NCI-H1105 (cell line): ENCODE results near the gene ARRB1.
"Not testable (repeated sequence)": the region's sequence is repeated elsewhere in the genome, so short reads cannot be mapped to it uniquely, and the experiment has no call there.

Experiments
- DNase-seq: peaks from one replicate; lab custom pipeline; 2025; lab: John Stamatoyannopoulos, UW

ARRB1 gene

DNA sequence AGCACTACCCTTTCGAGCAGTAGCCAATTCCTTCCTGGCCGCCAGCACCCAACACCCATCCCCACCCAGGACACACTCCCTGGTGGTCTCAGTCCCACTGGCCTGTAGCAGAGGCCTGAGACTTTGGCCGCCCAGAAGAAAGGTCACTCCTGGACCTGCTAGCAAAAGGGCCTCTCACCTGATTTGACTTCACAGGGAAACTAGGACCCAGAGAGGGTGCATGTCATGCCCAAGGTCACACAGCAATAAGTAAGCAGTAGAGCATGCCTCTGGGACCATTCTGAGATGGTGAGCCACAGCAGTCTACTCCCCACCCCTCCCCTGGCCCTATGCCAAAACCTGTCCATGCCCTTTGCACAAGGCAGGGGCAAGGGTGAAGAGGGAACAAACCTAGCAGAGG, 7.3 kb downstream of the ARRB1 start:
- DNase-seq: no peak

DNA sequence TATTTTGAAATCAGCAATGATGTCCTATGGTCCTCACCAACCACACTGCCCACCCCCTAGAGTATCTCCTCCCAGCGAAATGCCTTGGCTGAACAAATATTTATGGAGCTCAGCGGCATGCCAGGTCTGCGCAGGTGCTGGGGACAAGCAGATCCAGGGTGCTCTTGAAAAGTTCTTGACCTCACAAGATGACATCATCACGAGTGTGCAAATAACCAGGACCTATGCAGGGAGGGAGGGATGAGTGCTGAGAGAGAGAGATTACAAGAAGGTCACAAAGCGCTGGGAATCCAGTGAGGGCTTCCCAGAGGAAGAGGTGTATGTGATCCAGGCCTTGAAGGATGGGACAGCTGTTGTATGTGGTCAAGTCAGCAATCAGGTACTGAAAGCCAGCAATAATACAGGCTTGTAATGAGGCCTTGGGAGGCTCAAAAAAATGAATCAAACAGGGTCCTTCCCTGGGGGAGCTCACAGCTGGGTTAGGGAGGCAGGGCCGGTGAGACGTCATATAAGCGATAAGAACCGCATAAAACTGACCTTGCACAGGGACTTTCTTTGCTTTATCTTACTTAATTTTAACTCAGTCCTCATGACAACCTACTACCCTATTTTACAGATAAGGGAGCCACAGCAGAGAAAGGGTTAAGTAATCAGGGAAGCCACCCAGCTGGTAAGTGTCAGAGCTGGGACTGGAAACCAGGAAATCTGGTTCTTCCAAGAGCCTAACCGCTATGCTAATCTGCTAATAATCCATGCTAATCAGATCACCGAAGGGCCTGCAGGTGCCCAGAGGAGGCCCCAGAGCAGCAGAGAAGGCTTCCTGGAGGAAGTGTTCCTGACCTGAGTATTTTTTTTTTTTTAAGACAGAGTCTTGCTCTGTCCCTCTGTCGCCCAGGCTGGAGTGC, 8.2 kb downstream of the ARRB1 start:
- DNase-seq: no peak

DNA sequence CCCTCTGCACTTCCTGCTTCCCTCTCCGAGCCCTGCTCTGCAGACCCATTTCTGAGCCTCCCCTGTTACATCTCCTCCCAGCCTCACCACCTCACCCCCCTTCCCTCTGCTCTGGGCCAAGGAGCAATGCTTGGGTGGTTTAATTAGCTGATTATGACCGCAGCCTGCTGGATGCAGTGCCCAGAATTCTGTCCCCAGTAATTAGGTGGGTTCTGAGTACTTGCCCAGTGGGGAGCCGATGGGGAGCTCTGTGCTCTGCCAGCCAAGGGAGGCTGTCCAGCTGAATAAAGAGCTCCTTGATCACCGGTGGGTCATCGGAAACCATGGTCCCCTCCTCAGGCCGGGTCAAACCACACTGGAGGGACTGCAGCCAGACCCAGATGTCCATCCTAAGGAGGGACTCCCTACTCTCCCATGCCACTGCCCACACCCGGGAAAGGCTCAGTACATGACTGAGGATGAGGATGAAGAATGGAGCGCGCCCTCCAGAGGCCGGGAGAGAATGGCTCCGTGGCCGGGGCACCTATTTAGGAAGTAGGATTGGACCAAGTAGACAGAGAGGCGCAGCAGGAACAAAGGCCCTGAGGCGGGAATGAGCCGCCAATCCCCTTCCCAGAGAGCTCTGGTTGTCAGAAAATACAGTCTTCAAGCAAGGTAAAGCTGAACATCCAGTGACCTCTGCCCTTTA, 9.1 kb downstream of the ARRB1 start:
- no peak for DNase-seq

DNA sequence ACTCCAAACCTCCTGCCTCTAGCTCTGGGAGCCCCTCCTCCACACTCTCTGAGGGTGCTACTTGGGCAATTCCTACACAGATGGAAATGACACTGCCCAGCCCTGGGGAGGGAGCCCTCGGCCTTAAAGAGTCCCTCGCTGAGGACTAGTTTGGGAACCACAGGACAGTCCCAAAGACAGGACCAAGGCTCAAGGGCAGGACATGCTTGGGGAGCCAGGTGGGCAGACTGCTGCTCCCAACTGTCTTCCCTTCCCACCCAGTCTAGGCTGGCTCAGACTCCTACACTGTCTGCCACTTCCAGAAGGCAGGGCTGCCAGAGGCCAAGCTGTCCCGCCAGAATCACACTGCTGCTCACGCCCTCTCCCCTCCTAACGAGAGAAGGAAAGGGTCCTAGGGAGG, 9.8 kb downstream of the ARRB1 start:
- no peak for DNase-seq

DNA sequence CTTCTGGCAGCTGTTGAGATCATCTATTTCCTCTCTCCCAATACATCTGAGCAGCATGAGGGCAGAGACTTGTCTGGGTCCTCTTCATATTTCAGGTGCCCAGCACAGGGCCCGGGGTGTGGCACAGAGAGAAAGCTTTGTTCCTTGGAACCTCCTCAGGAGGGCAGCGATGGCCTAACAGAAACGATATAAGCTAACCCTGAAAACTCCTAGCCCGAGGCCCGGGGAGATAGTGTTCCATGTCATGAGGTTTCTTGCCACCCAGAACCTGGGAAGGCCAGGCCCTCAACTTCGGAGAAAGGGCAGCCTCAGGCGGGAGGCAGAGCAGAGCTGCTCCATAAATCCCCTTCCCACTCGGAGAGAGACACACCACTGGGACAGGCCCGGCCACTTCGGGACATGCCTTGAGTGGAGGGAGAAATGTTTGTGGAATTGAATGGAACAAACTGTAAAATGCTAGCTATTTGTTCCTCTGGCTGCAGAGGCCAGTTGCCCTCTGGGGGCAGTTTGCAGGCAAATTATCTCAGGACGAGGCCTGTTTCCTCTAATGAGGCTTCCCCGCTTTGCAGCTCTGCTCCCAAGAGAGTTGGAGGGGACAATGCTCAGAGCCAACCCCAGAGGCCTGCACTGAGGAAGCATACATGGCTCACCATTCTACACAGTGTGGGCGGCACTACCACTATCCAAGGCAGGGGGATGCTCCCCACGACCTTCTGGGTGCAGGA, 11.6 kb downstream of the ARRB1 start:
- DNase-seq: no peak

DNA sequence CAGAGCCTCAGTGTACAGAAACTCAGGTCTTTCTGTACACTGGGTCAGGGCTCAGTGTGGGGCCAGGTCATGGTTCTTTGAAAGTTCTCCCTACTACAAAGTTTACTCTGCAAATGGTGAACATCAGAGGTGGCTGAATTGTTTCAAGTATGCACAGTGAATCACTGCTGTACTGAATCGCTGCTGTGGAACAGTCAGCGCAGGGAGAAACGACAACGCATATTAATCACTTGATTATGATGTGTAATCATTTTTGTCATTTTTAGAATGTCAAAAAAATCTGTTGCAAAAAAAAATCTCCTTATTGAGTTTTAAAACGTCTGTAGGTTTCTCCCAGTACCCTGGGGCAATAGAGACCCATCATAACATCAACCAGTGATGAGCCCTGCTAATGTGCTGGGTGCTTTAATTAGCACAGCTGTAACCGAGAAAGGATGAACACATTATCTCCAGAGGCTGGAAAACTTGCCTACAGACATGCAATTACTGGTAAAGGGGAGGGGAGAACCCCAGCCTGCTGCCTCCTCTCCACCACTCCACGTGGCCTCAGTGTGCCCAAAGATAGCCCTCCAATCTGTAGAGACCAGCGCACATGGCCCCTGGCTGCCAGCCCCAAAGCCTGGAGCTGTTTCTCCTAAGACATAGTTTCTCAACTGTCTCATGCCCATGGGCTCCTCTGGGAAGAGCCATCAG, 12.8 kb downstream of the ARRB1 start:
- no peak for DNase-seq

DNA sequence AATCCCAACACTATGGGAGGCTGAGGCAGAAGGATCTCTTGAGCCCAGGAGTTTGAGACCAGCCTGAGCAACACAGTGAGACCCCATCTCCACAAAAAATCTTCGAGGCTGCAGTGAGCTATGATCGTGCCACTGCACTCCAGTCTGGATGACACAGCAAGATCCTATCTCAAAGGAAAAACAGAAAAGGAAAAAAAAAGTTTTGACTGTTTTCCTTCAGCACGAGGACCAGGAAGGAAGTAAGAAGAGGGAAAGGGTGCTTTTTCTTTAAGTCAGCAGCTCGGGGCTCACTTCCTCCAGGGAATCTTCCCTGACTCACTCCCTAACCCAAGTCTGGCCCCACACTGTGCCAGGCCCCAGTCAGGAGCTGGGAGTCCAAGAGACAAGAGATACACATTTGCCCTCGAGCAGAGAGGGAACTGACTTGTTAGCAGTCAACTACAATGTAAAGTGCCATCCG, 14.2 kb downstream of the ARRB1 start:
- no peak for DNase-seq

DNA sequence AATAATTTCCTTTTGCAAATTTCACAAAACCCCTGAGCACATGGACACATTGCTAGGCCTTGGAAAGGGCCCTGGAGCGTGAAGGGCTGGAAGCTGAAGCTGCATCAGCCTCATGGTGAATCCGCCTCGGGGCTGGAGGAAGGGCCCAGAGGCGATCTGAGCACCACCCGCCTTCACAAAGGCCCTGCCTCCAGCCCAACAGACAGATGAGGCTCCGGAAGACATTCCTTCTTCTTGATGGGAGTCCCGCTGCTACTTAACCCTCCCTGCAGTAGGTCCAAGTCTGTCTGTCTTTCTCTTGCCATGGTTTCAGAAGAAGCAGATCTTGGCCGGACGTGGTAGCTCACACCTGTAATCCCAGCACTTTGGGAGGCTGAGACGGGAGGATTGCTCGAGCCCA, 16.5 kb downstream of the ARRB1 start:
- DNase-seq: no peak

DNA sequence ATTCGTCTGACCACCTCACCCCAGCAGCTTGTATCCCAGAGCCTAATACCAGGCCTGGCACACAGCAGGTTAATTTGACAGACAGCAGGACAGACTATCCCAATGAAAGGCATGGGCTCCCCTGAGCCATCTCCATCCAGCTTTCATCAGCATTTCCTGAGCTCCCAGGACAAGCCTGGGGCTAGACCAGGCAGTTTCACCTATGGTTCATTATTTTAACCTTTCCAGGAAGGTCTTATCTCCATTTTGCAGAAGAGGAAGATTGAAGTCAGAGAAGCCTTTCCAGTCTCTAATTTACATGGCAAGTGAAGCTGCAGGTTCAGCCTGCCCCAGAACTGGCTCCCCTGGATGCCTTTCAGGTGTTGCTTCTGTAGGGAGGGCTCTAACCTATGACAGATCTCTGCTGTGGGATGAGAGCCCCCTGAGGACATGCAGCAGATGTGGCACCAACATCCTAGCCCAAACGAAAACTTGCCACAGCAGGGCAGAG, 17.0 kb downstream of the ARRB1 start:
- no peak for DNase-seq

DNA sequence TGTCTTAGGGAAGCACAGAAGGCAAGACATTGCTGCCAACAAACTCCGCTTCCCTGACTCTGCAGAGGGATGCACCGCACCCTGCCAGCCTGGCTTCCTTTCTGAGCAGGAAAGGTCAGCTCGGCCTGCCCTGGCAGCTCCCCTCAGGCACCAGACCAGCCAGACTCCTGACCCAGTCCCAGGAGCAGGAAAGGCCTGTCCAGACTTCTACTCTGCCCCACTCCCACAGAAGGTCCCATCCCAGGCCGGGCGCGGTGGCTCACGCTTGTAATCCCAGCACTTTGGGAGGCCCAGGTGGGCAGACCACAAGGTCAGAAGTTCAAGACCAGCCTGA, 17.7 kb downstream of the ARRB1 start:
- DNase-seq: no peak

DNA sequence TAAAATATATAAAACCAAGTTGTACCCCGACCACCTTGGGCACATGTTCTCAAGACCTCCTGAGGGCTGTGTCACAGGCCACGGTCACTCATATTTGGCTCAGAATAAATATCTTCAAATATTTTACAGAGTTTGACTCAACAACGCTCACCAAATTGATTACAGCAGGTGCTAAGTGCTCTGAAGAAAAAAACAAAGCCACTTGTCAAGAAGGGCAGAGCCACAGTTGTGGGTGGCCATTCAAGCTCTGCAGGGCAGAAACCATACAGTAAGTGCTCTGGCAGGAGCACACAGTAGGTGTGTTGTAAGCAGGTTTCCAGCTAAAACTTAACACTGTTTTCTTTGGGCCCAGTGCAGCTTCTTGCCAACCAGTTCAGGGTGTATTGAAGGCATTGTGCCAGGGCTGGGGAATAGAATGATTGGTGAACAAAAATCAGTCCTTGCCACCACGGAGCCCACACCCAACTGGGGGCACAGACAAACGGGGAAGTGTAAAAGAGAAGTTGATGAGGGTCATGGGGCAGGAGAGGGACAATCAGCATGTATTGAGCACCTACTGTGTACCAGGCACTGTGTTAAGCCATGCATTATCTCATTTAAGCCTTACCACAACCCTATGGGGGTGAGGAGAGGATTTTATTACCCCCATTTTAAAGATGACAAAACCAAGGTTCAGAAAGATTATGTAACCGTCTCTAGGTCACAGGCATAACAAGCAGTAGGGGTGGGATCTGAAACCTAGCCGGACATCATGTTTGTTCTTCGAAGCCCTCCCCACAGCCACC, 18.2 kb downstream of the ARRB1 start:
- no peak for DNase-seq

DNA sequence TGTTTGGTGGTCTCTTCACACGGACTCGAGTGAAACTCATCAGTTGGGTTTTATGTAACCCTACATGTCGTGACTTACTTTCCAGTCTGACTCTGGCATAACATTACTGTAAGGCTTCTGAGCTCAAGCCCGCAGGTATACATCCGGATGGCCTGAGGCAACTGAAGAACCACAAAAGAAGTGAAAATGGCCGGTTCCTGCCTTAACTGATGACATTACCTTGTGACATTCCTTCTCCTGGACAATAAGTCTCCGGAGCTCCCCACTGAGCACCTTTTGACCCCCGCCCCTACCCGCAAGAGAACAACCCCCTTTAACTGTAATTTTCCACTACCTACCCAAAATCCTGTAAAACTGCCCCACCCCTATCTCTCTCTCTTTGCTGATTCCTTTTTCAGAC, 19.7 kb downstream of the ARRB1 start:
- DNase-seq: not testable (repeated sequence)

DNA sequence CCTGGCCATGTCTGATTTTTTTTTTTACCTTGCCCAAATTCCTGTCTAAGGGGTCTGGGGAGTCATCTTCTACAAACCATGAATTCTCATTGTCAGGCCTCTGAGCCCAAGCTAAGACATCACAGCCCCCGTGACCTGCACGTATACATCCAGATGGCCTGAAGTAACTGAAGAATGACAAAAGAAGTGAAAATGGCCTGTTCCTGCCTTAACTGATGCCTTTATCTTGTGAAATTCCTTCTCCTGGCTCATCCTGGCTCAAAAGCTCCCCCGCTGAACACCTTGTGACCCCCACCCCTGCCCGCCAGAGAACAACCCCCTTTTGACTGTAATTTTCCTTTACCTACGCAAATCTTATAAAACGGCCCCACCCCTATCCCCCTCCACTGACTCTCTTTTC, 20.2 kb downstream of the ARRB1 start:
- DNase-seq: not testable (repeated sequence)

DNA sequence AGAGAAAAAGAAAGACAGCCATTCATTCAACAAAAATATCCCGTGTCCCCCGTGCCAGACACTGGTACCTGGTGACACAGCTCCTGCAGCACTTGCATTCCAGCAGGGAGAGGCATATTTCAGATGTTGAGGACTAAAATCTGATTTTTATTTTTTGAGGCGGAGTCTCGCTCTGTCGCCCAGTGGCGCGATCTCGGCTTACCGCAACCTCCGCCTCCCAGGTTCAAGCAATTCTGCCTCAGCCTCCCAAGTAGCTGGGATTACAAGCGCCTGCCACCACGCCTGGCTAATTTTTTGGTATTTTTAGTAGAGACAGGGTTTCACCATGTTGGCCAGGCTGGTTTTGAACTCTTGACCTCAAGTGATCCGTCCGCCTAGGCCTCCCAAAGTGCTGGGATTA, 20.6 kb downstream of the ARRB1 start:
- not testable (repeated sequence) for DNase-seq

DNA sequence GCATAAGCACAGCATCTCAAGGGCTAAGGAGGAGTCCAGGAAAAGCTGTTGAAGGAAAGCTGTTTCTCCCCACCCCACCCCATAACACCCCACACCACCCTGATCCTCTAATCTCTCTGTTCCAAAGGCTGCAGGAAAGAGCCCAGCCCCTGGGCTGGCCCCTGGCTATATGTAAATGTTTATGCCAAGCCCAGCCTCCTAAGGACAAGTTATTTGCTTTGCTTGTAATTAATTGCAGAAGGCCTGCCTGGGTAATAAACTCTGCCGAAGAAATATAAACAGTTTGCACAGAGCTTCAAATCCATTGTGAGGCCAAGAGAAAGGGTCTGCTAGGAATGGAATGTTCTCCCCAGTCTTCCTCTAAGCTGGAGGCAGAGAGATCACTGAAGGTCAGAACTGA, 21.2 kb downstream of the ARRB1 start:
- no peak for DNase-seq

DNA sequence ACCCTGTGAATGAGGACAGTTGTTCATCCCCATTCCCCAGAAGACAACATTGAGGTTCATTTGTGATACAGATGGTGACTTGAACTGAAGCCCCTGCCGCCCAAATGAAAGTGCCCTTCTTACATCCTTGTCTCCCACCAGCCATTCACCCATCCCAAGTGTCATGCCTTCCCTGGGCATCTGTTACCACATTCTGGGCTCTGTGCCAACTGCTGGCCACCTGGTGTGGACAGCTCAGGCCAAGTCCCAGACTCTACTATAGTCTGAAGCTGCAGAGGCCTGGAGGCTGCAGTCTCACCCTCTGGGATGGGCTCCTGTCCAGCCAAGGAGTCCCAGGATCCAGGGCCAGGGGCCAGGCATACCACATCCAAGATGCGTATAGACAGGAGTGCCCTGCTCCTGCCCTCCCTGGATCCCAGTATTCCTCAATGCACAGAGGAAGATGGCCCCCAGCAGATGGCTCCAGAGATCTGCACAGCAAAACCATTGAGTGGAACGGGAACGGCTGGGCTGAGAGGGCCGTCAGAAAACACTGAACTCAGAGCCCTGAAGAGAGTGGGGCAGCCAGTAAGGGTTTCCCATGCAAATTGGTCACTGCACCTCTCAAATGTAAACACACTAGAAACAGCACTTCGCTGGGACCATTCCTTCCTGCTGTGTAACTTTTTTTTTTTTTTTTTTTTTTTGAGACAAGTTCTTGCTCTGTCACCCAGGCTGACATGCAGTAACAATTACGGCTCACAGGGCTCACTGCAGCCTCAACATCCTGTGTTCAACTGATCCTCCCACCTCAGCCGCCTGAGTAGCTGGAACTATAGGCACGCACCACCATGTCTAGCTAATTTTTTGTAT, 22.8 kb downstream of the ARRB1 start:
- DNase-seq: peak; percentile 35

DNA sequence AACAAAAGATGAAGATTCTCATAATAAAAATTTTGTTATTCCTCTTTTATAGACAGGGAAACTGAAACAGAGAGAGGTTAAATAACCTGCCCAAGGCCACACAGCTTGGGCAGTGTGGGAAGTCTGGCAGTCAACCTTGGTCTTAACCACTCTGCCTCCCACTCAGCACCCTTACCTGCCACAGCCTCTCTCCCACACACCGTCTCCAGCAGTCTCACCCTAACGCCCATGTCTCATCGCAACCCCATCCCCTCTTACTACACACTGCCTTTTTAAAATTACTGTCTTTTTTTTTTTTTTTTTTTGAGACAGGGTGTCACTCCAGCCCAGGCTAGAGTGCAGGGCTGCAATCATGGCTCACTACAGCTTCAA, 25.0 kb downstream of the ARRB1 start:
- DNase-seq: no peak

DNA sequence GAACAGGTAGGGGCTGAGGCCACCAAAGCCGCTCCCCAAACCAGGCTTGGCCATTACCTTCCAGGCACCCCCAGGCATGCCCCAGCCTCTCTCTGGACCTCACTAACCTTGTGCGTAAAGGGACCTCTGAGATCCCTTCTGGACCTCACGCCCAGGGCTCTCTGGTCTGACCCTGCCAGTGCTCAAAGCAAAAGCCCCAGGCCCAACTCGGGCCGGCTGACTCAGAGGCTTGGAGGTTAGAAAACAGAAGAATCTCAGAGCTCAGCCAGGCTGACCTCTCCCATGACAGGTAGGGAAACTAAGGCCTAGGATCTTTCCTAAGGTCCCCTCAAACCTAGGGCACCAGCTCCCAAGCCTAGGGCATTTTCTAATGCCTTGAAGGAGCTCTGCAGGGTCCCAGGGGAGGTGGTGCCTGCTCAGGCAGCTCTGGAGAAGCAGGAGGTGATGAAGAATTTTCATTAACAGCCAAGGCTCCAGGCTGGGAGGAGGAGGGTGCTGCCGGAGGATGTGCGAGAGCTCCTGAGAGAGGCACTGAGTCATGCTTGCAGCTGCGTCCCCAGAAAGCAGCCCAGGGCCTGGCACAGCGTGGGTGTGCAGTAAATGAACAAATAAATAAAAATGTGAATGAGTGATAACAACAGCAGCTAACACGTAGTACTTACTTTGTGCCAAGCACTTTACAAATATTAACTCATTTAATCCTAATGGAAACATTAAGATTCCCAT, 25.6 kb downstream of the ARRB1 start:
- DNase-seq: no peak

DNA sequence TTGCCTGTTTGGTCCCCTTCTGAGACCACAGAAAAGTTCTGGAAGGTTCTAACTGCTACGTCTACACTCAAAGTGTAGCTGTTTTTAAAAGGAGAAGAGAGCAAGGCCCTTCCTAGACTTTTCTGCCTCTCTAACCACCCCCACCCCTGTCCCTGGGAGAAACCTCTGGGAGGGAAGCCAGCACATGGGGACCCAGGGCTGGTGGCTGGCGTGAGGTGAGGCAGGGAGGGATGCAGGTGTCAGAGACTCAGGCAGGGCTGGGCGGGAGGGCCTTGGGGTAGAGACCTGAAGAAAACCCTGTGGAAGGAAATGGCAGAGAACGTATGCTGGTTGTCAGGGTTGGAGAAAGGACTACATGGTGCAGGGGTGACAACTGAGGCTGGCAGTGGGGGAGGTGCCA, 26.7 kb downstream of the ARRB1 start:
- DNase-seq: no peak

DNA sequence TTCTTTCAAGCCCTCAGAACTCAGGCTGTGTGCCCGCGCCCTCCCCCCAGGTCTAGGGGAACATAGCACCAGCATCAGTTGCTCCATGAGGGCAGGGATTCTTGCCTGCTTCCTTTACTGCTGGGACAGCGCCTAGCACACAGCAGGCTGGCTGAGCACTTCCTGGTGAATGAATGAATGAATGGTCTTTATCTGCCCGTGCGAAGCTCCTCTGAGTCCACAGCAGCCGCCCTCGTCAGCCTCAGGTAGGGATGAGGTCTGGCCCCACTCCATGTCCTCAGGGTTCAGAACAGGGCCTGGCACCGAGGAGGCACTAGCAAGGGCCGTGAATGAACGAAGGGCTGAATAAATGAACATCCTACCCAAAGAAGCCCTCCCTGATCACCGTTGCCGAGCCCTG, 27.3 kb downstream of the ARRB1 start:
- no peak for DNase-seq
